HG03575 (cell line): ENCODE results near the gene DOCK8.

Source experiments
- ATAC-seq: cut with Tn5 transposase; IDR thresholded peaks from one replicate; pipeline ENCODE4 v1.9.1; 2021; ENCODE audit not compliant: unreplicated experiment, insufficient number of reproducible peaks, low FRiP score; ENCODE audit errors: extremely low read depth

DOCK8 gene

DNA sequence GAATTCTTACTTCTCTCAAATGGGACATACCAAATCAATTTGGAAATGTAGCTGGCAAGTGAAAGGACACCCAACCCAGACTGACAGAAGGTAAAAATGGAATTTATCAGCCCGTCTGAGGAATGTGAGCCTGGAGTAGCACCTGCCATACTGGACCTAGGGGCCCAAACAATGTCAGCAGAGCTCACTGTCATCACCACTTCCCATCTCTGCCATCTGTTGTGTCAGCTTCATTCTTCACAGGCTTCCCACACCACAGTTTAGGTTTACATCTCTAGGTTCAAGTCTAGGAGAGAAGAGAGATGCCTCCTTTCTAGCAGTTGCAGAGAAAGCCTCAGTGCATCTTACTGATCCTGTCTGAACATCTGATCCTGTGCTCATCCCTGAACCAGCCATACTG, 222.4 kb downstream of the DOCK8 start:
- ATAC-seq = no peak

- no peak for ATAC-seq
Measured at GRCh38 chr9:437574-438001, 222.9 kb downstream of the DOCK8 start.

DNA sequence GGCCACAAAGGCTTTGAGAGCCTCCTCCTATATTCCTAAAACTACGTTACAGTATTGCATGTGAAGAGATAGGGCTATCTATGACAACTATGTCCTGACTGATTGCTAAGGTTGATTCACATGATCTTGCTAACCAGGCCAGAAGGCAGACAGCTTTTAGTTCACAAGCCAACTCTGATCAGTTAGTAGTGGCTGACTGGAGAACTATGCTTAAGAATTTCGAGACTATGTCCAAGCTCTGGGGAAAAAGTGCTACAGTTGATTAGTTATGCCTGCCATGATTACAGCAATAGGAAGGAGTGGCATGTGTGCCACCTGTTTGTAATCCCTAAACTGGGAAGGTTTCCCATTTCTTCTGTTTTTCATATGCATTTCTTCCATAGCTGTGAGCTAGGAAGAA, 223.4 kb downstream of the DOCK8 start:
- no peak for ATAC-seq

- no peak for ATAC-seq
Measured at GRCh38 chr9:438961-439768, 224.5 kb downstream of the DOCK8 start.

GRCh38 chr9:441126-441525, 226.5 kb downstream of the DOCK8 start:
- no peak for ATAC-seq

GRCh38 chr9:444528-444927, 229.9 kb downstream of the DOCK8 start:
- no peak for ATAC-seq

DNA sequence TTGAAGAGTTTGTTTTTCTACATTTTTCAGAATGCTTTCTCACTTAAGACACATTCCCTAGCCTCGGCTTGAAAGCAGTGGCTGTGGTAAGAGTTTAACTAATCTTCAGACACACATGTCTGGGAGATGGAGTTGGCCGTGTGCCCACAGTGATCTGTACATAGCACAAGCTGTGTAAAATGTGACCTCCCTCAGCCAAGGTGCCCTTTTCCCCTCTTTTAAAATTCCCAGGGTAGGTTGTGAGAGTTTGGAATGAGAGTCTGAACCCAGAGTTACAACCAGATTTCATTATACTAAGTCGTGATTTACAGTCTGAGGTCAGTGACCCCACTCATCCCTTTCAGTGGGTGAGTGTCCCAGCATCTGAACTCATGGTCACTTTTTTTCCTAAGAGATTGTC, 230.4 kb downstream of the DOCK8 start:
- no peak for ATAC-seq

DNA sequence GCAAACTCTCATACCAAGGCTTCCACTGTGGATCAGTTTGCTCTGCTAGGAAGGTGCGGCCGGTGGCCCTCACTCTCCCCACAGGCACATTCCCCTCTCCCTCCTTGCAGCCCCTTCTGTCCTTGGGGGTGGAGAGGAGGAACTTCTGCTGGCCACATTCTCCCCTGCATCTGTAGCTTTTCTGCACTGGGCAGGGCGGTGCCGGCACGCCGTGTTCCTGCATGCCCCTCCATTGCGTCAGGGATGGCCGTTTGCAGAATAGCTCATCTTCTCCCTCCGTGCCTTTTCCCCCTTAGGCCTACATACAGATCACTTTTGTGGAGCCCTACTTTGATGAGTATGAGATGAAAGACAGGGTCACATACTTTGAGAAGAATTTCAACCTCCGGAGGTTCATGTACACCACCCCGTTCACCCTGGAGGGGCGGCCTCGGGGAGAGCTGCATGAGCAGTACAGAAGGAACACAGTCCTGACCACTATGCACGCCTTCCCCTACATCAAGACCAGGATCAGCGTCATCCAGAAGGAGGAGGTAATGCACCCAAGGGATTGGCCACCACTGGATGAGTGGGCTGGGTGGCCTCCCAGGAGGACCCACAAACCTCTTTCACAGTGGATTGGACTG, 231.5 kb downstream of the DOCK8 start:
- no peak for ATAC-seq

GRCh38 chr9:447230-448025, 232.8 kb downstream of the DOCK8 start:
- no peak for ATAC-seq

GRCh38 chr9:450057-450456, 235.4 kb downstream of the DOCK8 start:
- ATAC-seq = no peak

- no peak for ATAC-seq
Measured at GRCh38 chr9:450561-450960, 235.9 kb downstream of the DOCK8 start.

DNA sequence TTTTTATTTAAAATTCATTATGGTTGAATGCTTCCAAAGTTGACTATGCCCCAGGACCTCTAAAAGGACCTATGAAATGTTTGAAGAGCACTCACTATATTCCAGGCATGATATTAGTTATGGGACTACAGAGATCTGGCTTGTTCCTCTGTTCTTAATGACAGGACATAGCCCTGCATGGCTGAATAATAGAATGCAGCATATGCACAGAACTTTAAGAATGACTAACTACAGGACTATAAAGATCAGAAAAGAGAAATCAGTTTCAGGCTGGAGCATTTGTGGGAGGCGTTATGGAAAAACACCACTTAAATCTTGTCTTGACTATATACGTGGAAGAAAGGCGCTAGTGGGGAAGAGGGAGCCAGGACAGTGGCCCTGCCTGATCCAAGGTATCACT, 239.2 kb downstream of the DOCK8 start:
- no peak for ATAC-seq

GRCh38 chr9:456365-456764, 241.7 kb downstream of the DOCK8 start:
- no peak for ATAC-seq

GRCh38 chr9:458590-458989, 243.9 kb downstream of the DOCK8 start:
- no peak for ATAC-seq

DNA sequence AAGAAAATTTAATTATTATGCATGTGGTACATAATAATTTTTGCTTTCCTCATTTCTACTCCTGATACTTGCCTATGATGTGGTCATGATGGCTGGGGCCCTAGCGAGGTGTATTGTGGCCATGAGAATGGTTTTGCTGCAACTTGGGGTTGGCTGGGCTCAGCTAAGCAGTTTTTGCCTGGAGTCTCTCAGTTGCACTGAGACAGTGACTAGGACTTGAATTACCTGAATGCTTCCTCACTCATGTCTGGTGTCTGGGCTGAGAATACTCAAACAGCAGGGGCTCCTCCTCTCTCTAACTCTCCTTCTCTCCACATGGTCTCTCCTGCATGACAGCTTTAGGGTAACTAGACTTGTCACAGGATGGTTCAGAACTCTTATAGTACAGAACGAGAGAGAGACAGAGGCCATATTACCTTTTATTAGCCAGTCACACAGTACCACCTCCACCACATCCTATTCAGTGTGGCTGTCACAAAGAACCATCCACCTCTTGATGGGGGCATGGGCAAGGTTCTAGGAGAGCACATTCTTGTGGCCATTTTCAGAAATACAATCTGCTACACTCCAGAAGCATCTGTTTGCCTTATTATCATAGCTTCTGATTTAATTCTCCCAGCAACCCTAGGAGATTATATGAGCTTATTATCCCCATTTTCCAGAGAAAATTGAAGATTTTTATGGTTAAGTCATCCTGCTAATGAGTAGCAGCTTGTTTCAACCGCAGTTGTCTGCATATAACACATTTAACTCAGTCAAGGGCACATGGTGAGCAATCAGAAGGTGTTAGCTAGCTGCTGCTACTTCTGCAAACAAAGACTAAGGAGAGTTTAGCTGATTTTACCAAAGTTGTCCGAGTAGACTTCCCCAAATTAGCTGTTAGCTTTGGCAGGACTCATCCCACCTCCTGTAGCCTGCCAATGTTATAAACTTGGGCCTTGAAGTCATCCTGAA, 245.1 kb downstream of the DOCK8 start:
- ATAC-seq = no peak

GRCh38 chr9:462121-462520, 247.5 kb downstream of the DOCK8 start:
- ATAC-seq = no peak

DNA sequence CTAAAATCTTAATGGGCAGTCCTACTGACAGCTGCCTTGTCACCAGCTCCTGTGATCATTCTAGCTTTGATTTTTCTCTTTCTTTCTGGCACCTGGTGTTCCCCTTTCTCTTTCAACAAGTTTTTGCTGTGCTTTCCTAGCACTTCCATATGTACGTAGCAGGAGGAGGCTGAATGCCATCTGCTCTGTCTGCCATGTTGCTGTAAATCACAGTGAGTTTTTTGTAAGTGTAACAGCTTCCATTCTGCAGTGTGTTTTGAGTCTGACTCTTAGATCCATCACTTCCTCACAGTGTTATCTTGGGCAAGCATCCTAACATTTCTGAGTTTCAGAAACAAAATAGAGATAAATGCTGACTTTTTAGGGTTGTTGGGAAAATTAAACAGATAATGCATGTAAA, 247.9 kb downstream of the DOCK8 start:
- no peak for ATAC-seq

GRCh38 chr9:463455-464171, 248.9 kb downstream of the DOCK8 start:
- no peak for ATAC-seq
